ENCODE data around the gene PTCD3.

The PTCD3 gene

DNA sequence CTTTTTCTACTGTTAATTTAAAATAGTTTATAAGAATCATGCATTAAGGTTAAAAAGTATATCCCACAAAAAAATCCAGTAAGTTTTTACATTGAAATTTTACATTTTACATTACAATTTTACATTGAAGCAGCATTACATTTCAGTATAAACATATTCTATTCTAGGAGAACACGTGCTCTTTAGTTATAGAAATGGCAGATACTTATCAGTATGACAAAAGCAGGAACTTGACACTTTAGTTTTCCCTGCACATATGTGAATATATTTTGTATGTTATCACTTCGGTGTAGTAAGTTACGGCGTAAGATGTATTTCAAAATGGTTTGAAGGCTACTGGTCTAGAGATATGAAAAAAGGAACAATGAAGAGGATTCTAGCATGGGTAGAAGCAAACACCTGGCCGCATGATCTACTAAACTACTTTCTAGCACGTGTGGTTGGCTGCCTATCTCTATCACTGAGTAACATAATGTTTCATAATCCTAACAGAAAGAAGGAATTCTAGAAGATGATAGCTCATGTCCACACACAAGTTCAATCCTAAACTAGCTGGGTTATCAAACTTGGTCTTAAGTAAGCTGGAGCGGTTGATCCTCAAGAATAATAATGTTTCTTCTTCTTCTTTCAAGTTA lies 83.9 kb downstream of the PTCD3 start:
- Mint-ChIP-seq H3K36me3 (ENCODE audit: low read depth) (peaks cover 86% of the 10 kb centered on the region), H3K4me1 (ENCODE audit: low read depth) (peaks cover 85% of the 10 kb centered on the region), H3K4me3 (no peak overlapping the region), H3K9me3 (no peaks in the 10 kb centered on the region), H3K27me3 (no peaks in the 10 kb centered on the region), H3K27ac (no peak overlapping the region)
- no peak for DNase-seq

Data from activated T-cell treated with anti-CD3 and anti-CD28 coated beads, Interleukin-2, amount 50 U/mL, for 24 hours (primary cell).